ENCODE data around the gene ANKRD28. TPM values are rescaled to one million over a fixed set of nuclear protein-coding genes. Genes with fewer than 3 reads are reported as not detected.
A peak's percentile ranks its signal among the peaks of the same experiment; 100 is the strongest.

Gene ANKRD28
- total RNA-seq, 2 donors from 2014 or later: 33.4 to 37.1 TPM

DNA sequence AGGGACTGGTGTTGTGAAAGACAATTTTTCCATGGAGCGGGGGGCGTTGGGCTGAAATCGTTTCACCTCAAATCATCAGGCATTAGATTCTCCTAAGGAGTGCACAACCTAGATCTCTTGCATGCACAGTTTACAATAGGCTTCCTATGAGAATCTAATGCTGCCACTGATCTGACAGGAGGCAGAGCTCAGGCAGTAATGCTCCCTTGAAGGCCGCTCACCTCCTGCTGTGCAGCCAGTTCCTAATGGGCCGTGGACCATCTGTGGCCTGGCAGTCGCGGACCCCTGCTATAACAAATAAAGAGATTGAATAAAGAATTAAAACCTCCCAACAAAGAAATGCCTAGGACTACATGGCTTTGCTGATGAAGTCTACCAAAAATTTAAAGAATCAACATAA, 25.3 kb upstream of the ANKRD28 start:
- H3K27ac ChIP-seq (ENCODE audit: low read depth, low read length): no peak overlapping the region
- no peaks in the 10 kb centered on the region for H3K4me1 ChIP-seq (ENCODE audit: control insufficient read depth, insufficient read depth, low read length)
- no peaks in the 10 kb centered on the region for H3K9me3 ChIP-seq (ENCODE audit: control insufficient read depth, low read length)
- H3K27me3 ChIP-seq (ENCODE audit: control insufficient read depth, insufficient read depth, low read length, poor library complexity, severe bottlenecking): no peaks in the 10 kb centered on the region
- no peak overlapping the region for H3K4me3 ChIP-seq (ENCODE audit: low read length)
- Mint-ChIP-seq H3K27me3 (ENCODE audit: insufficient read depth) (no peaks in the 10 kb centered on the region), H3K4me1 (no peaks in the 10 kb centered on the region), H3K27ac (no peak overlapping the region), H3K9me3 (no peaks in the 10 kb centered on the region), H3K36me3 (ENCODE audit: low read depth) (no peaks in the 10 kb centered on the region), H3K4me3 (no peak overlapping the region)
- H3K36me3 ChIP-seq (ENCODE audit: control insufficient read depth, insufficient read depth, low read length): no peaks in the 10 kb centered on the region
- TF ChIP-seq, protein P1, sequence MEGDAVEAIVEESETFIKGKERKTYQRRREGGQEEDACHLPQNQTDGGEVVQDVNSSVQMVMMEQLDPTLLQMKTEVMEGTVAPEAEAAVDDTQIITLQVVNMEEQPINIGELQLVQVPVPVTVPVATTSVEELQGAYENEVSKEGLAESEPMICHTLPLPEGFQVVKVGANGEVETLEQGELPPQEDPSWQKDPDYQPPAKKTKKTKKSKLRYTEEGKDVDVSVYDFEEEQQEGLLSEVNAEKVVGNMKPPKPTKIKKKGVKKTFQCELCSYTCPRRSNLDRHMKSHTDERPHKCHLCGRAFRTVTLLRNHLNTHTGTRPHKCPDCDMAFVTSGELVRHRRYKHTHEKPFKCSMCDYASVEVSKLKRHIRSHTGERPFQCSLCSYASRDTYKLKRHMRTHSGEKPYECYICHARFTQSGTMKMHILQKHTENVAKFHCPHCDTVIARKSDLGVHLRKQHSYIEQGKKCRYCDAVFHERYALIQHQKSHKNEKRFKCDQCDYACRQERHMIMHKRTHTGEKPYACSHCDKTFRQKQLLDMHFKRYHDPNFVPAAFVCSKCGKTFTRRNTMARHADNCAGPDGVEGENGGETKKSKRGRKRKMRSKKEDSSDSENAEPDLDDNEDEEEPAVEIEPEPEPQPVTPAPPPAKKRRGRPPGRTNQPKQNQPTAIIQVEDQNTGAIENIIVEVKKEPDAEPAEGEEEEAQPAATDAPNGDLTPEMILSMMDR (conservative IDR thresholded peaks at IDR 0.05): no peak
- H3K9ac ChIP-seq (ENCODE audit: extremely low read depth, low read length, poor library complexity, severe bottlenecking): no peak overlapping the region
- WGBS, 2 experiments (ENCODE audit: insufficient coverage in 1 of 2, insufficient read length in 1 of 2): 91 to 100% methylated on average over 3 to 7 of the region's 7 CpGs
- peak; percentile 48 for DNase-seq

DNA sequence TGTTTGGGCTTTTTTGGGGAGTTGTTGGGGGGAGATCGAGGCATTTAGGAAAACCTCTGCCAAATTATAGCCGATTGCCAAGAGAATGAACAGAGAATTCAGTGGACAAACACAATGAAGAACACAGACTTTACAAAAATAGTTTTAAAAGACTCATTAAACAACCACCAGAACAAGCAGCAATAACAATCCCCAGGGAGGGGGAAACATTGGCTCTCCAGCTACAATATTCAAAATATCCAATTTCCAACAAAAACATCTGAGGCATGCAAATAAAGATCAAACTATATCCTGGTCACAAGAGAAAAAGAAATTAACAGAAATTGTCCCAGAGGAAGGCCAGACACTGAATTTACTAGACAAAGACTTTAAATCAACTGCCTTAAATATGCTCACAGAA, 24.5 kb upstream of the ANKRD28 start:
- Histone ChIP-seq H3K9ac (ENCODE audit: extremely low read depth, low read length, poor library complexity, severe bottlenecking) (no peak overlapping the region), H3K27ac (ENCODE audit: low read depth, low read length) (no peak overlapping the region), H3K27me3 (ENCODE audit: control insufficient read depth, insufficient read depth, low read length, poor library complexity, severe bottlenecking) (no peaks in the 10 kb centered on the region), H3K4me1 (ENCODE audit: control insufficient read depth, insufficient read depth, low read length) (no peaks in the 10 kb centered on the region), H3K4me3 (ENCODE audit: low read length) (no peak overlapping the region), H3K9me3 (ENCODE audit: control insufficient read depth, low read length) (no peaks in the 10 kb centered on the region), H3K36me3 (ENCODE audit: control insufficient read depth, insufficient read depth, low read length) (no peaks in the 10 kb centered on the region)
- H3K27me3 Mint-ChIP-seq (ENCODE audit: insufficient read depth): no peaks in the 10 kb centered on the region
- no peak overlapping the region for H3K4me3 Mint-ChIP-seq
- 85% methylated on average over 2 of the region's 2 CpGs; no CpG with 5 or more reads in 1 of the 2 experiments for WGBS, 2 experiments (ENCODE audit: insufficient coverage in 1 of 2, insufficient read length in 1 of 2)
- no peaks in the 10 kb centered on the region for H3K4me1 Mint-ChIP-seq
- no peak for DNase-seq
- H3K9me3 Mint-ChIP-seq: no peaks in the 10 kb centered on the region
- TF ChIP-seq, protein P1 (conservative IDR thresholded peaks at IDR 0.05): no peak
- H3K36me3 Mint-ChIP-seq (ENCODE audit: low read depth): no peaks in the 10 kb centered on the region
- H3K27ac Mint-ChIP-seq: no peak overlapping the region

DNA sequence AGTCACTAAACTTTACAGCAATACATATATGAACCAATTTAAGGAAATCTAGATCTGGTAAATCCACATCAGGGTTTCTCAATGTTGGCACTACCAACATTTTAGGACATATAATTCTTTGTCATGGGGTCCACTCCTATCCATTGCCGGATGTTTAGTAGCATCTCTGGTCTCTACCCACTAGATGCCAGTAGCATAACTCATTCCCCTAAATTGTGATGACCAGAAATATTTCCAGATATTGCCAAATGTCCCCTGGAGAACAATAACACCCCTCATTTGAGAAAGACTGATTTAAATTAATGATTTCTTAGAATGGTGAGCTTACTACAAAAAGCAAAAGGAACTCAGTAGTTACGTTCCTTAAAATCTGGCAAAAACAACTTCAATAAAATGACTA, 23.1 kb upstream of the ANKRD28 start:
- no peaks in the 10 kb centered on the region for H3K9me3 ChIP-seq (ENCODE audit: control insufficient read depth, low read length)
- H3K27me3 ChIP-seq (ENCODE audit: control insufficient read depth, insufficient read depth, low read length, poor library complexity, severe bottlenecking): no peaks in the 10 kb centered on the region
- no peaks in the 10 kb centered on the region for H3K36me3 ChIP-seq (ENCODE audit: control insufficient read depth, insufficient read depth, low read length)
- TF ChIP-seq, protein P1 (conservative IDR thresholded peaks at IDR 0.05): no peak
- no peak for DNase-seq
- H3K4me1 ChIP-seq (ENCODE audit: control insufficient read depth, insufficient read depth, low read length): no peaks in the 10 kb centered on the region
- Mint-ChIP-seq H3K27ac (no peak overlapping the region), H3K36me3 (ENCODE audit: low read depth) (no peaks in the 10 kb centered on the region), H3K27me3 (ENCODE audit: insufficient read depth) (no peaks in the 10 kb centered on the region), H3K9me3 (no peaks in the 10 kb centered on the region), H3K4me1 (peaks cover 4% of the 10 kb centered on the region), H3K4me3 (no peak overlapping the region)
- WGBS, 2 experiments (ENCODE audit: insufficient coverage in 1 of 2, insufficient read length in 1 of 2): 95 to 100% methylated on average over 2 of the region's 2 CpGs
- H3K27ac ChIP-seq (ENCODE audit: low read depth, low read length): no peak overlapping the region
- no peak overlapping the region for H3K4me3 ChIP-seq (ENCODE audit: low read length)
- H3K9ac ChIP-seq (ENCODE audit: extremely low read depth, low read length, poor library complexity, severe bottlenecking): no peak overlapping the region
